Liver (tissue), 9 donors: ENCODE measurements around the gene ZNF138. TPM values are rescaled to one million over a fixed set of nuclear protein-coding genes. Genes with fewer than 3 reads are reported as not detected.

Source experiments
- DNase-seq: peaks from one replicate; pipeline ENCODE4 v3.0.0-alpha.2; 2017; ENCODE audit warnings: low spot score
- H3K27ac ChIP-seq, 2 donors: one replicate each; pipeline ENCODE4 v1.7.0; 2013; ENCODE audit warnings: inconsistent platforms in 2 of 2, low read length in 2 of 2, control low read depth in 1 of 2, low read depth in 1 of 2, mild to moderate bottlenecking in 1 of 2
- H3K27me3 ChIP-seq, 4 donors: one replicate each; pipeline versions ENCODE4 v1.6.1 to v1.7.0; 2013; ENCODE audit warnings: low read length in 3 of 4, inconsistent platforms in 1 of 4, mild to moderate bottlenecking in 1 of 4, moderate library complexity in 1 of 4; ENCODE audit not compliant: control insufficient read depth in 4 of 4, insufficient read depth in 4 of 4
- H3K36me3 ChIP-seq, 4 donors: one replicate each; pipeline versions ENCODE4 v1.6.1 to v1.7.0; 2013; ENCODE audit warnings: low read length in 3 of 4, mild to moderate bottlenecking in 3 of 4, low read depth in 1 of 4, moderate library complexity in 1 of 4; ENCODE audit not compliant: control insufficient read depth in 4 of 4, insufficient read depth in 3 of 4
- H3K4me1 ChIP-seq, 4 donors: one replicate each; pipeline versions ENCODE4 v1.6.1 to v1.7.0; 2013; ENCODE audit warnings: low read length in 3 of 4, mild to moderate bottlenecking in 3 of 4, moderate library complexity in 1 of 4; ENCODE audit not compliant: control insufficient read depth in 4 of 4, insufficient read depth in 4 of 4
- H3K4me3 ChIP-seq, 3 donors: one replicate each; pipeline versions ENCODE4 v1.6.1 to v1.7.0; 2013; ENCODE audit warnings: low read length in 3 of 3, control low read depth in 1 of 3, low read depth in 1 of 3, mild to moderate bottlenecking in 1 of 3
- H3K9ac ChIP-seq, 2 donors: one replicate each; pipeline ENCODE4 v1.7.0; 2013; ENCODE audit warnings: low read length in 2 of 2, mild to moderate bottlenecking in 2 of 2, moderate library complexity in 2 of 2, control low read depth in 1 of 2, low read depth in 1 of 2
- H3K9me3 ChIP-seq, 4 donors: one replicate each; pipeline versions ENCODE4 v1.6.1 to v1.7.0; 2013; ENCODE audit warnings: low read length in 3 of 4; ENCODE audit not compliant: control insufficient read depth in 4 of 4
- CTCF ChIP-seq: fragments of 150-350 bp; IDR thresholded peaks from 2 replicates; pipeline ENCODE4 v1.5.1; 2017; ENCODE audit warnings: improper control_type of control experiment, low read depth, low read length; ENCODE audit not compliant: missing input control
- EGR1 ChIP-seq, 2 donors: IDR thresholded peaks; 2 replicates each; pipeline ENCODE4 v1.6.1; 2016 to 2018; ENCODE audit warnings: antibody characterized with exemption in 2 of 2, low read depth in 2 of 2
- FOXA1 ChIP-seq: IDR thresholded peaks from 2 replicates; pipeline ENCODE4 v1.6.1; 2016; ENCODE audit warnings: antibody characterized with exemption
- FOXA2 ChIP-seq: IDR thresholded peaks from 2 replicates; pipeline ENCODE4 v1.6.1; 2016; ENCODE audit warnings: antibody characterized with exemption
- GABPA ChIP-seq, 2 donors: IDR thresholded peaks in 1 of 2; conservative IDR thresholded peaks in 1 of 2; 2 replicates each; pipeline ENCODE4 v1.6.1; 2016; ENCODE audit warnings: antibody characterized with exemption in 2 of 2, mild to moderate bottlenecking in 1 of 2, moderate library complexity in 1 of 2
- HNF4G ChIP-seq: IDR thresholded peaks from 2 replicates; pipeline ENCODE4 v1.6.1; 2016; ENCODE audit warnings: antibody characterized with exemption
- JUND ChIP-seq, 2 donors: IDR thresholded peaks; 2 replicates each; pipeline ENCODE4 v1.6.1; 2016; ENCODE audit warnings: antibody characterized with exemption in 2 of 2
- MAX ChIP-seq: IDR thresholded peaks from 2 replicates; pipeline ENCODE4 v1.6.1; 2016; ENCODE audit warnings: antibody characterized with exemption
- NR2F2 ChIP-seq: IDR thresholded peaks from 2 replicates; pipeline ENCODE4 v1.6.1; 2016; ENCODE audit warnings: antibody characterized with exemption
- REST ChIP-seq: IDR thresholded peaks from 2 replicates; pipeline ENCODE4 v1.6.1; 2016; ENCODE audit warnings: antibody characterized with exemption, mild to moderate bottlenecking
- RXRA ChIP-seq, 2 donors: IDR thresholded peaks; 2 replicates each; pipeline ENCODE4 v1.6.1; 2017 to 2018; ENCODE audit warnings: antibody characterized with exemption in 2 of 2, mild to moderate bottlenecking in 1 of 2
- SP1 ChIP-seq: IDR thresholded peaks from 2 replicates; pipeline ENCODE4 v1.6.1; 2018; ENCODE audit warnings: antibody characterized with exemption, mild to moderate bottlenecking
- TAF1 ChIP-seq: conservative IDR thresholded peaks from 2 replicates; pipeline ENCODE4 v1.6.1; 2016; ENCODE audit warnings: antibody characterized with exemption, mild to moderate bottlenecking
- ZBTB33 ChIP-seq: IDR thresholded peaks from 2 replicates; pipeline ENCODE4 v1.6.1; 2016; ENCODE audit warnings: antibody characterized with exemption
- WGBS: extraction: QIAGEN DNeasy Blood & Tissue Kit; methylation state at CpG from one replicate; pipeline ENCODE4 v1.1.7; 2013; 5-methylcytosine and 5-hydroxymethylcytosine counted together
- polyA plus RNA-seq, 2 donors: library from polyadenylated mRNA; stranded (reverse) in 1 of 2; unstranded in 1 of 2; fragments of 200-250 nt in 1 of 2; fragments of >200 nt in 1 of 2; fragmentation: Nextera tagmentation in 1 of 2; extraction: Ambion mirVana in 1 of 2; gene quantifications; one replicate each; pipeline versions ENCODE4 v1.2.1 to v1.2.3, GENCODE V29; 2013 to 2015
- total RNA-seq, 2 donors: library from RNA; depleted of rRNA; stranded (reverse); fragments of >200 nt; gene quantifications; one replicate each; pipeline ENCODE4 v1.2.3, GENCODE V29; 2014
- donor health status: healthy.
- donor health status: healthy.
- donor health status: healthy.
- donor health status: healthy.
- donor health status: healthy.

The ZNF138 gene
- total and polyA plus RNA-seq, 4 donors = 1.4 to 4.5 (median 3.7) TPM

GRCh38 chr7:64807731-64808365 is 13.6 kb downstream of the ZNF138 start:
- H3K27ac ChIP-seq = no peak overlapping the region
- no peaks in the 10 kb centered on the region for H3K4me1 ChIP-seq
- no peak overlapping the region for H3K4me3 ChIP-seq
- H3K36me3 ChIP-seq = peaks cover 0 to 3% (median 2%) of the 10 kb centered on the region in 4 donors
- no peaks in the 10 kb centered on the region for H3K27me3 ChIP-seq
- H3K9ac ChIP-seq = no peak overlapping the region
- no peaks in the 10 kb centered on the region for H3K9me3 ChIP-seq
- TF ChIP-seq ZBTB33 = no peak
- no peak for TF ChIP-seq JUND (IDR thresholded peaks at IDR 0.05)
- no peak for TF ChIP-seq RXRA (IDR thresholded peaks at IDR 0.05)
- TF ChIP-seq SP1 = no peak
- no peak for TF ChIP-seq FOXA1
- TF ChIP-seq NR2F2 = no peak
- no peak for TF ChIP-seq FOXA2
- no peak for TF ChIP-seq TAF1
- TF ChIP-seq GABPA (IDR thresholded peaks at IDR 0.05 in 1 of 2, conservative IDR thresholded peaks at IDR 0.05 in 1 of 2) = no peak
- DNase-seq = no peak
- WGBS = 95% methylated on average over 4 of the region's 4 CpGs

GRCh38 chr7:64811767-64812166 is 17.5 kb downstream of the ZNF138 start:
- no peak overlapping the region for H3K4me3 ChIP-seq
- no peaks in the 10 kb centered on the region for H3K4me1 ChIP-seq
- no peaks in the 10 kb centered on the region for H3K9me3 ChIP-seq
- no peaks in the 10 kb centered on the region for H3K27me3 ChIP-seq
- TF ChIP-seq MAX (no peak), EGR1 (IDR thresholded peaks at IDR 0.05; ENCODE audit: low read depth in 2 of 2) (no peak), REST (no peak), FOXA1 (no peak), CTCF (no peak), SP1 (no peak), HNF4G (no peak), ZBTB33 (no peak)
- no peak overlapping the region for H3K9ac ChIP-seq
- no peak overlapping the region for H3K27ac ChIP-seq
- DNase-seq = no peak
- H3K36me3 ChIP-seq = peaks cover 0 to 6% (median under 1%) of the 10 kb centered on the region in 4 donors
